ENCODE measurements around the gene ARFGAP2.
A peak's percentile ranks its signal among the peaks of the same experiment; 100 is the strongest.

Gene ARFGAP2

DNA sequence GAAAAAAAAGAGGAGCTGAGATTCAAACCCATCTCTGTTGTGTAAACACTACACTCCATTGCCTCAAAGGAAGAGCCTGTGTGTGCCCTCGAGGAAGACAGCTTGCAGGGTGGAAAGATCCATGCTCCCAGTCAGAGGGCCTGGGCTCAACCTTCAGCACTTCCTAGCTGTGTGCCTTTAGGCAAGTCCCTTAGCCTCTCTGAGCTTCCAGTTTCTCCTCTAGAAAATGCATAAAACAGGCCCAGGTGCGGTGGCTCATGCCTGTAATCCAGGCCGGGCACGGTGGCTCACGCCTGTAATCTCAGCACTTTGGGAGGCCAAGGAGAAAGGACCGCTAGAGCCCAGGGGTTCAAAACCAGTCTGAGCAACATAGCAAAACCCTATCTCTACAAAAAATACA lies 4.6 kb upstream of the ARFGAP2 start:
- DNase-seq (ENCODE audit: extremely low spot score), result no peak
- POLR2A ChIA-PET, result interaction anchor here (2.9 kb wide), 1 partner anchor 34 kb away, joined by 11 read pairs; the partner anchor contains the start of gene DDB2
- CTCF ChIA-PET, result interaction anchor here (0.8 kb wide), 1 partner anchor 173 kb away, joined by 3 read pairs; no protein-coding TSS in a partner anchor
- no peak for TF ChIP-seq BHLHE40 (IDR thresholded peaks at IDR 0.05; ENCODE audit: borderline replicate concordance)
- no peak for TF ChIP-seq FOXK2 (IDR thresholded peaks at IDR 0.05)
- no peak for TF ChIP-seq TARDBP (IDR thresholded peaks at IDR 0.05)
- TF ChIP-seq LEF1 (IDR thresholded peaks at IDR 0.05; ENCODE audit: borderline replicate concordance), result no peak
- TF ChIP-seq NFRKB (IDR thresholded peaks at IDR 0.05), result no peak
- TF ChIP-seq SP1 (IDR thresholded peaks at IDR 0.05), result no peak

GRCh38 chr11:47180006-47180787 lies 3.5 kb upstream of the ARFGAP2 start:
- ChIA-PET POLR2A (interaction anchor here (1.0 to 2.9 kb wide), 2 partner anchors 35 to 174 kb away, joined by 4 to 11 read pairs; partner anchors contain the start of gene DDB2), CTCF (interaction anchor here (0.8 to 1.3 kb wide), 7 partner anchors 13 to 179 kb away, joined by 3 to 4 read pairs (median 3); partner anchors contain the start of gene ACP2)
- no peak for TF ChIP-seq SUZ12 (IDR thresholded peaks at IDR 0.05)
- DNase-seq (ENCODE audit: extremely low spot score), result no peak

DNA sequence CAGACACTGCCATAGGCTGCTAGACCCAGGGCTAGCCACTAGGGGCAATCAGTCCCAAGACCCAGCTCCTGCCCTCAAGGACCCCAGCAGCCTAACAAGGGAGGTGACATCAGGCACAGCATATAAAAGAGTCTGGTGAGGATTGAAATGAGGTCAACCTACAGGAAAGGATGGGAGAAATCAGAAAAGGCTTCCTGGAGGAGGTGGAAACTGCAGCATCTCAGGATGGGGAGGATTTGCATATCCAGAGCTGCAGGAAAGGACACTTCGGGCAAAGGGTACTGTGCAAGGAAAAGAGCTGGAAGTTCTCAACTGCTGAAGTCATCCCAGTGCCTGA lies 2.9 kb upstream of the ARFGAP2 start:
- no peak for TF ChIP-seq CTBP1 (IDR thresholded peaks at IDR 0.05; ENCODE audit: borderline replicate concordance)
- TF ChIP-seq SUZ12 (IDR thresholded peaks at IDR 0.05), result no peak
- TF ChIP-seq ARNT (IDR thresholded peaks at IDR 0.05), result no peak
- no peak for TF ChIP-seq LEF1 (IDR thresholded peaks at IDR 0.05; ENCODE audit: borderline replicate concordance)
- no peak for TF ChIP-seq ZNF384 (IDR thresholded peaks at IDR 0.05)
- TF ChIP-seq ELF4 (IDR thresholded peaks at IDR 0.05), result no peak
- no peak for TF ChIP-seq PKNOX1 (IDR thresholded peaks at IDR 0.05)
- no peak for TF ChIP-seq FOXM1 (IDR thresholded peaks at IDR 0.05; ENCODE audit: borderline replicate concordance)
- no peak for TF ChIP-seq FOXK2 (IDR thresholded peaks at IDR 0.05)
- TF ChIP-seq HDGF (IDR thresholded peaks at IDR 0.05; ENCODE audit: borderline replicate concordance), result no peak
- CTCF ChIA-PET, result interaction anchor here (0.8 to 2.2 kb wide), 7 partner anchors 14 to 180 kb away, joined by 3 to 25 read pairs (median 3); partner anchors contain the start of gene ACP2
- POLR2A ChIA-PET, result interaction anchor here (1.0 to 2.9 kb wide), 2 partner anchors 35 to 175 kb away, joined by 4 to 11 read pairs; partner anchors contain the start of gene DDB2
- DNase-seq (ENCODE audit: extremely low spot score), result peak; percentile 66

DNA sequence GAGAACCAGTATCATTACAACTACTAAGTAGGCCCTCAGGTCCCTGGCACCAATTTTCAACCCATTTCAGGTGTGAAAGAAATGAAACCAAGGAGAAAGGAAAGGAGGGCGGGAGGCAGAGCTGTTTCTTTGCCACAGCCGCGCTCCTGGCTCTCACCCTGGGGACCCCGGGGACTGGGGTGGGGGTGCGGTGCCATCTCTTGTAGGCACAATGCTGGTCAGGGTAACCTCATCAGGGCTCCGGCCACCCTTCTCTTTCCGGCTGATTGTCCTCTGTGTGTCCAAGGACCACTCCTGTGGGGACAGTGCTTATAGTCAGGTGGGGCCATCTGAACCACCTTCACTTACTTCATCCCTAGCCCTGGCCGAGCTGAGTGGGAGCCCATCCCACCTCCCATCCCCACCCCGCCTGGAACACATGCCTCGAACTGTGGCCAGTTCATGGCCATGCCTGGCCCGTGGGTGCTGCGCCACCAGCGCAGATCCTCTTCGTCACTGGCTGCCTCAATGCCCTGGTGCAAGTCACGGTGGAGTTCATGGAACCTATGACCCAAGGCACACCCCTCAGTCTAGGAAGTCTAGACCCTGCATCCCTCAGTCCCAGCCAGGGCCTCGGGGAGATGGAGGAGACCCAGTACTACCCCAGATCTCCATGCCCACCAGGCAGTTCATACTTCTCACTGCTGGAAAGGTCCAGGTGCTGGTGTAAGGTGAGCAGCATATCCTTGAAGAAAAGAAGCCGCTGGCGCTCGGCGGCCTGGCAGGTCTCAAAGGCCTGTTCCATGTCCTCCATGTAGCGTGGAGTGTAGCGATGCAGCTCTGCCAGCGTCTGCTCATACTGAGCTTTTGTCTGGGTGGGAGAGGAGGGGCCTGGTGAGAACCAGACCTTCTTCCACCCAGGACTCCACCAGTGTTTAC lies 2.3 kb upstream of the ARFGAP2 start:
- POLR2A ChIA-PET, result interaction anchor here (0.6 to 2.9 kb wide), 6 partner anchors 8 to 175 kb away, joined by 3 to 18 read pairs (median 6); partner anchors contain the start of genes ACP2 and DDB2

DNA sequence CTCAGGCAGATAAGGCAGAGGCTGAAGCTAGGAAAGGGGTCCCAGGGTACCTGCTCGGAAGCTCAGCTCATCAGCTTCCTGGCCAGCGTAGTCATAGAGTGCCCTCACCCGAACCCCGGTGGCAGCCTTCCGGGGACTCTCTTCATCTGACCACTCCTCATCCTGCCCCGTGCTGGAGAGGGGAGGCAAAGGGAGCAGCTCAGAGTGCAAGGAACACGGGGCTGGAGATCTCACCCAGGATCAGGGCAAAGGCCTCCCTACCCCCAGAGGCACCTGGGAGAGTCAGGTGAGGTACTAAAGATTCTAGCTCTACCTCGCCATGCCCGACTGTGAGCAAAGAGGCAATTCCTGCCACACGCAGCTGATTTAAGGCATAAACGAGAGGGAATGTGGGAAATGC lies 1.6 kb upstream of the ARFGAP2 start:
- TF ChIP-seq SUZ12 (IDR thresholded peaks at IDR 0.05) (no peak), FOXK2 (IDR thresholded peaks at IDR 0.05) (no peak), BHLHE40 (IDR thresholded peaks at IDR 0.05; ENCODE audit: borderline replicate concordance) (no peak), NFRKB (IDR thresholded peaks at IDR 0.05) (no peak), LEF1 (IDR thresholded peaks at IDR 0.05; ENCODE audit: borderline replicate concordance) (no peak)
- ChIA-PET POLR2A (interaction anchor here (0.6 to 2.3 kb wide), 6 partner anchors 8 to 176 kb away, joined by 3 to 18 read pairs (median 4); partner anchors contain the start of genes ACP2 and DDB2), CTCF (interaction anchor here (0.6 to 2.7 kb wide), 7 partner anchors 9 to 176 kb away, joined by 3 to 25 read pairs (median 4); partner anchors contain the start of gene ACP2)
- no peak for DNase-seq (ENCODE audit: extremely low spot score)

More for the DNA sequence above, 2.3 kb upstream of the ARFGAP2 start:
- DNase-seq (ENCODE audit: extremely low spot score), result no peak
- TF ChIP-seq PKNOX1 (IDR thresholded peaks at IDR 0.05) (no peak), TARDBP (IDR thresholded peaks at IDR 0.05) (no peak)
- CTCF ChIA-PET, result interaction anchor here (0.6 to 2.7 kb wide), 11 partner anchors 9 to 181 kb away, joined by 3 to 25 read pairs (median 4); partner anchors contain the start of gene ACP2

DNA sequence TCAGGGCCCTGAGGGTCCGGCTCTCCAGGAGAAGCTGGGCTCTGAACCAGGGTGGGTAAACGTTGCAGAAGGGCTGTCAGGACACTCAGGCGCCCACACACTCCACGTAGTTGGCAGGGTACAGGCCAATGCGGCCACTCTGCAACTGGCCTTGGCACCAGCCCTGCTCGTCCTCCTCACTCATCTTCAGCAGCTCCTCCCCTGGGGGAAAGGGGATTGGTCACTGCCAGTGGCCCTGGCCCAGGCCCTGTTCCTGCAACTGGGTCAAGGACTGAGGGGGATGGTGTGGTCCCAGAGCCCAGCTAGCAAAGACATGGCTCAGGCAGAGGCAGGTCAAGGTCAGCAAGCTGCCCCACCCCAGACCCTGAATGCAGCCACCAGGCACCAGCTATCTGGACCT lies 1.2 kb upstream of the ARFGAP2 start:
- DNase-seq (ENCODE audit: extremely low spot score), result no peak
- no peak for TF ChIP-seq FOXM1 (IDR thresholded peaks at IDR 0.05; ENCODE audit: borderline replicate concordance)
- no peak for TF ChIP-seq FOXA1 (IDR thresholded peaks at IDR 0.05)
- no peak for TF ChIP-seq SUZ12 (IDR thresholded peaks at IDR 0.05)
- TF ChIP-seq PKNOX1 (IDR thresholded peaks at IDR 0.05), result no peak
- POLR2A ChIA-PET, result interaction anchor here (0.6 to 2.3 kb wide), 6 partner anchors 9 to 176 kb away, joined by 3 to 18 read pairs (median 4); partner anchors contain the start of genes ACP2 and DDB2
- CTCF ChIA-PET, result interaction anchor here (0.6 to 2.7 kb wide), 7 partner anchors 10 to 177 kb away, joined by 3 to 25 read pairs (median 4); partner anchors contain the start of gene ACP2

All from HEK293T (cell line).